ENCODE measurements around the gene PNPLA1.
"Not testable (repeated sequence)": the region's sequence is repeated elsewhere in the genome, so short reads cannot be mapped to it uniquely, and the experiment has no call there.

PNPLA1 gene

GRCh38 chr6:36319436-36319762, 49.5 kb downstream of the PNPLA1 start:
- DNase-seq, result no peak

GRCh38 chr6:36319821-36320220, 50.0 kb downstream of the PNPLA1 start:
- no peak for DNase-seq

- no peak for DNase-seq
Measured at GRCh38 chr6:36320475-36320874, 50.6 kb downstream of the PNPLA1 start.

GRCh38 chr6:36322591-36322990, 52.7 kb downstream of the PNPLA1 start:
- DNase-seq, result no peak

- DNase-seq, result no peak
Measured at GRCh38 chr6:36323062-36323461, 53.2 kb downstream of the PNPLA1 start.

- no peak for DNase-seq
Measured at GRCh38 chr6:36324191-36324590, 54.3 kb downstream of the PNPLA1 start.

GRCh38 chr6:36324715-36325114, 54.9 kb downstream of the PNPLA1 start:
- DNase-seq, result no peak

GRCh38 chr6:36326356-36326995, 56.6 kb downstream of the PNPLA1 start:
- no peak for DNase-seq

GRCh38 chr6:36327226-36327918, 57.5 kb downstream of the PNPLA1 start:
- no peak for DNase-seq

- no peak for DNase-seq
Measured at GRCh38 chr6:36327919-36328236, 58.0 kb downstream of the PNPLA1 start.

GRCh38 chr6:36328600-36328999, 58.7 kb downstream of the PNPLA1 start:
- no peak for DNase-seq

GRCh38 chr6:36329798-36330291, 60.0 kb downstream of the PNPLA1 start:
- no peak for DNase-seq

- DNase-seq, result no peak
Measured at GRCh38 chr6:36330366-36330765, 60.5 kb downstream of the PNPLA1 start.

GRCh38 chr6:36331381-36331780, 61.5 kb downstream of the PNPLA1 start:
- DNase-seq, result no peak

- no peak for DNase-seq
Measured at GRCh38 chr6:36333171-36333895, 63.5 kb downstream of the PNPLA1 start.

GRCh38 chr6:36333931-36334725, 64.3 kb downstream of the PNPLA1 start:
- DNase-seq, result no peak

- no peak for DNase-seq
Measured at GRCh38 chr6:36334832-36335459, 65.1 kb downstream of the PNPLA1 start.

- no peak for DNase-seq
Measured at GRCh38 chr6:36335465-36336207, 65.8 kb downstream of the PNPLA1 start.

GRCh38 chr6:36336208-36336710, 66.4 kb downstream of the PNPLA1 start:
- DNase-seq, result no peak

GRCh38 chr6:36336779-36337241, 67.0 kb downstream of the PNPLA1 start, which contains the start of gene BNIP5:
Gene BNIP5 (minus strand): TSS chr6:36336888. CDS start chr6:36330690, 6,198 bp downstream.
- DNase-seq, result no peak

GRCh38 chr6:36337814-36338213, 68.0 kb downstream of the PNPLA1 start:
- DNase-seq, result no peak

- DNase-seq, result not testable (repeated sequence)
Measured at GRCh38 chr6:36338223-36338622, 68.4 kb downstream of the PNPLA1 start.
